CD4-positive, alpha-beta T cell treated with Interleukin-6 for 4 hours (primary cell): ENCODE results near the gene TSPY2.
"Not testable (repeated sequence)": the region's sequence is repeated elsewhere in the genome, so short reads cannot be mapped to it uniquely, and the experiment has no call there.

Experiments used
- DNase-seq: peaks from one replicate; pipeline ENCODE4 v3.0.0-alpha.2; 2020; ENCODE audit warnings: mixed read lengths

Gene TSPY2, protein sequence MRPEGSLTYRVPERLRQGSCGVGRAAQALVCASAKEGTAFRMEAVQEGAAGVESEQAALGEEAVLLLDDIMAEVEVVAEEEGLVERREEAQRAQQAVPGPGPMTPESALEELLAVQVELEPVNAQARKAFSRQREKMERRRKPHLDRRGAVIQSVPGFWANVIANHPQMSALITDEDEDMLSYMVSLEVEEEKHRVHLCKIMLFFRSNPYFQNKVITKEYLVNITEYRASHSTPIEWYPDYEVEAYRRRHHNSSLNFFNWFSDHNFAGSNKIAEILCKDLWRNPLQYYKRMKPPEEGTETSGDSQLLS

GRCh38 chrY:6245923-6246322 is at the start of gene TSPY2:
Gene TSPY2 (plus strand): TSS chrY:6246223. CDS start chrY:6246269, 46 bp downstream.
- not testable (repeated sequence) for DNase-seq

GRCh38 chrY:6209565-6209964 is 36.5 kb upstream of the TSPY2 start:
- DNase-seq: not testable (repeated sequence)

GRCh38 chrY:6217045-6217444 is 29.0 kb upstream of the TSPY2 start:
- not testable (repeated sequence) for DNase-seq

GRCh38 chrY:6269839-6270238 is 23.8 kb downstream of the TSPY2 start:
- not testable (repeated sequence) for DNase-seq
